ENCODE results near the gene DLGAP3. TPM values are rescaled to one million over a fixed set of nuclear protein-coding genes. Genes with fewer than 3 reads are reported as not detected.
"Not testable (repeated sequence)": the region's sequence is repeated elsewhere in the genome, so short reads cannot be mapped to it uniquely, and the experiment has no call there.

DLGAP3 gene
- total and polyA plus RNA-seq, 3 experiments from 2014 or later: 0.59 to 0.82 TPM; not detected in 1

DNA sequence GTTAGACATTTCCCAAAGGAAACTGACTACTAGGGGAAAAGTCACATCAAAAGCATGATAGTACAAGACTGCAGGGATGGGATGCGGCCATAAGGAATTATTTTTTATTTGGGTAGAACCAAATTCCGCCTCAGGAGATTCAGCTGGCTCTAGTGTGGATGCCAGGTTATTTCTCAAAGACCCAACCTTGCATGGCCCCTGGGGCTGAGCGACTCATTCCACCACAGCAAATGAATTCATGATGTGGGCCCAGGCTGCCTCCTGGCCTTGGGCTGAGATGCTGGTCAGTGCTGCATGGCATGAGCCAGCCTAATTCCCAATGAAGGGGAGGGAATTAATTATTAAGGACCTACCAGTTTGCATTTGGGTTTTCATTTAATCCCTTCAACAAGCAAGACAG lies 43.9 kb upstream of the DLGAP3 start:
- no peaks in the 10 kb centered on the region for H3K27me3 Mint-ChIP-seq
- DNase-seq: no peak
- Histone ChIP-seq H3K27me3 (ENCODE audit: insufficient read depth, low read length, poor library complexity, severe bottlenecking) (no peaks in the 10 kb centered on the region), H3K9me3 (ENCODE audit: low read length) (no peaks in the 10 kb centered on the region), H3K4me3 (ENCODE audit: low read length) (no peak overlapping the region), H3K36me3 (ENCODE audit: insufficient read depth, low read length) (no peaks in the 10 kb centered on the region), H3K27ac (ENCODE audit: low read depth, low read length) (no peak overlapping the region), H3K4me1 (ENCODE audit: insufficient read depth, low read length) (peaks cover 8% of the 10 kb centered on the region)
- no peak overlapping the region for H3K4me3 Mint-ChIP-seq
- peaks cover 5 to 18% (median 16%) of the 10 kb centered on the region in 3 donors for H3K36me3 Mint-ChIP-seq
- peaks cover 0 to 2% (median 0%) of the 10 kb centered on the region in 5 donors for H3K9me3 Mint-ChIP-seq
- peak overlapping the region in 2 of 8 donors; percentile 23 to 43 for H3K27ac Mint-ChIP-seq
- ChIA-PET CTCF (interaction anchor here (0.8 kb wide), 1 partner anchor 11 kb away, joined by 3 read pairs; the partner anchor contains the start of gene TMEM35B), POLR2A (no interaction called here)
- H3K4me1 Mint-ChIP-seq: peaks cover 12 to 40% (median 35%) of the 10 kb centered on the region in 3 donors

GRCh38 chr1:34970829-34971228 lies 41.4 kb upstream of the DLGAP3 start:
- peak overlapping the region in 2 of 7 donors; percentile 32 to 48 for H3K4me3 Mint-ChIP-seq

GRCh38 chr1:34970220-34970735 lies 40.8 kb upstream of the DLGAP3 start:
- Histone ChIP-seq H3K36me3 (ENCODE audit: insufficient read depth, low read length) (no peaks in the 10 kb centered on the region), H3K27ac (ENCODE audit: low read depth, low read length) (no peak overlapping the region), H3K4me1 (ENCODE audit: insufficient read depth, low read length) (peaks cover 8% of the 10 kb centered on the region), H3K9me3 (ENCODE audit: low read length) (no peaks in the 10 kb centered on the region), H3K4me3 (ENCODE audit: low read length) (no peak overlapping the region), H3K27me3 (ENCODE audit: insufficient read depth, low read length, poor library complexity, severe bottlenecking) (no peaks in the 10 kb centered on the region)
- H3K9me3 Mint-ChIP-seq: peaks cover 0 to 2% (median 1%) of the 10 kb centered on the region in 5 donors
- peaks cover 14 to 37% (median 32%) of the 10 kb centered on the region in 3 donors for H3K4me1 Mint-ChIP-seq
- CTCF ChIA-PET: no interaction called here
- H3K4me3 Mint-ChIP-seq: no peak overlapping the region
- peaks cover 0 to 2% (median 0%) of the 10 kb centered on the region in 3 donors for H3K36me3 Mint-ChIP-seq
- POLR2A ChIA-PET: no interaction called here
- no peaks in the 10 kb centered on the region for H3K27me3 Mint-ChIP-seq
- no peak for DNase-seq
- no peak overlapping the region for H3K27ac Mint-ChIP-seq

More at GRCh38 chr1:34970829-34971228, 41.4 kb upstream of the DLGAP3 start:
- no peaks in the 10 kb centered on the region for H3K36me3 ChIP-seq (ENCODE audit: insufficient read depth, low read length)
- Mint-ChIP-seq H3K4me1 (peaks cover 15 to 38% (median 37%) of the 10 kb centered on the region in 3 donors), H3K9me3 (peaks cover 0 to 2% (median 1%) of the 10 kb centered on the region in 5 donors), H3K27me3 (no peaks in the 10 kb centered on the region), H3K27ac (no peak overlapping the region), H3K36me3 (peaks cover 2 to 7% (median 3%) of the 10 kb centered on the region in 3 donors)
- H3K9me3 ChIP-seq (ENCODE audit: low read length): no peaks in the 10 kb centered on the region
- ChIA-PET POLR2A (interaction anchor here (0.6 kb wide), 1 partner anchor 342 kb away, joined by 3 read pairs; no protein-coding TSS in a partner anchor), CTCF (no interaction called here)
- H3K4me1 ChIP-seq (ENCODE audit: insufficient read depth, low read length): peaks cover 8% of the 10 kb centered on the region
- H3K27me3 ChIP-seq (ENCODE audit: insufficient read depth, low read length, poor library complexity, severe bottlenecking): no peaks in the 10 kb centered on the region
- H3K27ac ChIP-seq (ENCODE audit: low read depth, low read length): no peak overlapping the region
- DNase-seq: no peak
- H3K4me3 ChIP-seq (ENCODE audit: low read length): no peak overlapping the region

DNA sequence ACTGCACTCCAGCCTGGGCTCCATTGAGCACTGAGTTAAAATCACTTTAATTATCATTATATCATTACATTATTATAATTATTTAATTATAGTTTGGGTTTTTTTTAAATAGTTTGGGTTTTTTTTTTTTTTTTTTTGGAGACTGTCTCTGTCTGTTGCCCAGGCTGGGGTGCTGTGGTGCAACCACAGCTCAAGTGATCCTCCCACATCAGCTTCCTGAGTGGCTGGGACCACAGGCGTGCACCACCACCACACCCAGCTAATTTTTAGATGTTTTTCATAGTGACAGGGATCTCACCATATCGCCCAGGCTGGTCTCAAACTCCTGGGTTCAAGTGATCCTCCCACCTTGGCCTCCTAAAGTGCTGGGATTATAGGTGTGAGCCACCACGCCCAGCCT lies 38.8 kb upstream of the DLGAP3 start:
- H3K9me3 ChIP-seq (ENCODE audit: low read length); H3K4me1 ChIP-seq (ENCODE audit: insufficient read depth, low read length); H3K27ac ChIP-seq (ENCODE audit: low read depth, low read length); POLR2A ChIA-PET; H3K36me3 ChIP-seq (ENCODE audit: insufficient read depth, low read length); H3K27me3 Mint-ChIP-seq; CTCF ChIA-PET; H3K9me3 Mint-ChIP-seq; H3K4me3 ChIP-seq (ENCODE audit: low read length); H3K27me3 ChIP-seq (ENCODE audit: insufficient read depth, low read length, poor library complexity, severe bottlenecking); H3K36me3 Mint-ChIP-seq: not testable (repeated sequence)
- H3K4me3 Mint-ChIP-seq: peak overlapping the region in 2 of 7 donors; percentile 32 to 50
- DNase-seq: peak in 3 of 5 donors; percentile 19 to 53 (median 45)
- H3K27ac Mint-ChIP-seq: peak overlapping the region in 1 of 8 donors; percentile 29
- peaks cover 14 to 34% (median 26%) of the 10 kb centered on the region in 3 donors for H3K4me1 Mint-ChIP-seq

GRCh38 chr1:34967672-34968071 lies 38.2 kb upstream of the DLGAP3 start:
- H3K9me3 Mint-ChIP-seq; H3K36me3 Mint-ChIP-seq; CTCF ChIA-PET; DNase-seq; H3K9me3 ChIP-seq (ENCODE audit: low read length); H3K4me1 ChIP-seq (ENCODE audit: insufficient read depth, low read length); H3K27ac ChIP-seq (ENCODE audit: low read depth, low read length); H3K4me3 ChIP-seq (ENCODE audit: low read length); H3K27me3 ChIP-seq (ENCODE audit: insufficient read depth, low read length, poor library complexity, severe bottlenecking); POLR2A ChIA-PET; H3K4me3 Mint-ChIP-seq; H3K27ac Mint-ChIP-seq; H3K27me3 Mint-ChIP-seq; H3K36me3 ChIP-seq (ENCODE audit: insufficient read depth, low read length): not testable (repeated sequence)
- H3K4me1 Mint-ChIP-seq: peaks cover 14 to 34% (median 26%) of the 10 kb centered on the region in 3 donors

GRCh38 chr1:34965597-34965996 lies 36.1 kb upstream of the DLGAP3 start:
- ChIA-PET POLR2A (no interaction called here), CTCF (interaction anchor here (0.5 kb wide), 1 partner anchor 67 kb away, joined by 4 read pairs; no protein-coding TSS in a partner anchor)
- Mint-ChIP-seq H3K27ac (no peak overlapping the region), H3K4me1 (peaks cover 10 to 24% (median 16%) of the 10 kb centered on the region in 3 donors), H3K4me3 (no peak overlapping the region), H3K9me3 (peaks cover 0 to 1% (median 0%) of the 10 kb centered on the region in 5 donors), H3K27me3 (no peaks in the 10 kb centered on the region), H3K36me3 (no peaks in the 10 kb centered on the region)
- H3K27ac ChIP-seq (ENCODE audit: low read depth, low read length): no peak overlapping the region
- H3K27me3 ChIP-seq (ENCODE audit: insufficient read depth, low read length, poor library complexity, severe bottlenecking): no peaks in the 10 kb centered on the region
- H3K36me3 ChIP-seq (ENCODE audit: insufficient read depth, low read length): no peaks in the 10 kb centered on the region
- no peak for DNase-seq
- no peaks in the 10 kb centered on the region for H3K9me3 ChIP-seq (ENCODE audit: low read length)
- peaks cover 8% of the 10 kb centered on the region for H3K4me1 ChIP-seq (ENCODE audit: insufficient read depth, low read length)
- no peak overlapping the region for H3K4me3 ChIP-seq (ENCODE audit: low read length)

GRCh38 chr1:34950428-34950827 lies 21.0 kb upstream of the DLGAP3 start:
- Histone ChIP-seq H3K4me3 (ENCODE audit: low read length) (no peak overlapping the region), H3K27ac (ENCODE audit: low read depth, low read length) (no peak overlapping the region), H3K4me1 (ENCODE audit: insufficient read depth, low read length) (no peaks in the 10 kb centered on the region), H3K36me3 (ENCODE audit: insufficient read depth, low read length) (no peaks in the 10 kb centered on the region), H3K9me3 (ENCODE audit: low read length) (no peaks in the 10 kb centered on the region), H3K27me3 (ENCODE audit: insufficient read depth, low read length, poor library complexity, severe bottlenecking) (peaks cover 6% of the 10 kb centered on the region)
- H3K27me3 Mint-ChIP-seq: peaks cover 7 to 37% of the 10 kb centered on the region in 2 donors
- no peak overlapping the region for H3K27ac Mint-ChIP-seq
- no peak for DNase-seq
- H3K4me1 Mint-ChIP-seq: no peaks in the 10 kb centered on the region
- ChIA-PET POLR2A (no interaction called here), CTCF (no interaction called here)
- H3K4me3 Mint-ChIP-seq: no peak overlapping the region
- H3K9me3 Mint-ChIP-seq: peaks cover 0 to 8% (median 1%) of the 10 kb centered on the region in 5 donors
- H3K36me3 Mint-ChIP-seq: peaks cover 0 to 19% (median 2%) of the 10 kb centered on the region in 3 donors

DNA sequence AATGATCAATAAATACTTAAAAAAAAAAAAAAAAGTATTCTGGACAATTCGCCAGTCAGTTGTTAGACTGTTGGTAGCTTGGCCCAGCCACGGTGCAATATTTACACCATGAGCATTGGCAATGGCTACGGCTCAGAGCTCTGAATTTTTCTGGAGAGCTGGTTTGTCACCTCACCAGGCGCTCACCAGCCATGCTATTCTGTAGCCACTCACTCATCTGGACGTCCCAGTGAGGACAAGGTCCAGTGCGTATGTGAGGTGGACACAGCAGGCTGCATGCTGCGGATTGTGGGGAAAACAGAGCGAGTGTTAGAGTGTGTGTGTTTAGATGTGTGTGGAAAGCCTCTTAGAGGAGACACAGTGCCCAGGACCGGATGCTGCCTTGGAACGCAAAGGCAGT lies 19.3 kb upstream of the DLGAP3 start:
- POLR2A ChIA-PET; H3K4me3 Mint-ChIP-seq; H3K4me3 ChIP-seq (ENCODE audit: low read length); H3K36me3 ChIP-seq (ENCODE audit: insufficient read depth, low read length); H3K4me1 ChIP-seq (ENCODE audit: insufficient read depth, low read length); H3K9me3 ChIP-seq (ENCODE audit: low read length); CTCF ChIA-PET; H3K27me3 ChIP-seq (ENCODE audit: insufficient read depth, low read length, poor library complexity, severe bottlenecking); DNase-seq; H3K9me3 Mint-ChIP-seq; H3K27ac ChIP-seq (ENCODE audit: low read depth, low read length); H3K27ac Mint-ChIP-seq; H3K4me1 Mint-ChIP-seq: not testable (repeated sequence)
- Mint-ChIP-seq H3K36me3 (peaks cover 0 to 10% (median 2%) of the 10 kb centered on the region in 3 donors), H3K27me3 (peaks cover 10 to 41% of the 10 kb centered on the region in 2 donors)
